Central memory CD8-positive, alpha-beta T cell (primary cell): Measurements from ENCODE around the gene TMPRSS11F.
"Not testable (repeated sequence)": the region's sequence is repeated elsewhere in the genome, so short reads cannot be mapped to it uniquely, and the experiment has no call there.

Experiments used
- ATAC-seq: fragments of 150-1000 bp; cut with Tn5 transposase; replicated peaks from 2 replicates; pipeline ENCODE4 v1.10.0; 2022; ENCODE audit warnings: mild to moderate bottlenecking, moderate FRiP score, moderate number of reproducible peaks; ENCODE audit not compliant: poor library complexity, severe bottlenecking; ENCODE audit errors: extremely low read depth
- DNase-seq, 2 donors: peaks; one replicate each; pipeline ENCODE4 v3.0.0; 2021; ENCODE audit warnings: low spot score in 2 of 2
- H3K27ac Mint-ChIP-seq: one replicate; pipeline ENCODE4 v1.8.0; 2022; ENCODE audit warnings: low read depth, mild to moderate bottlenecking, moderate library complexity, mixed read lengths
- H3K27me3 Mint-ChIP-seq: one replicate; pipeline ENCODE4 v1.8.0; 2022; ENCODE audit warnings: mixed read lengths
- H3K36me3 Mint-ChIP-seq: one replicate; pipeline ENCODE4 v1.8.0; 2022; ENCODE audit warnings: mild to moderate bottlenecking, moderate library complexity, mixed read lengths; ENCODE audit not compliant: insufficient read depth
- H3K4me1 Mint-ChIP-seq: one replicate; pipeline ENCODE4 v1.8.0; 2022; ENCODE audit warnings: mixed read lengths
- H3K4me3 Mint-ChIP-seq: one replicate; pipeline ENCODE4 v1.8.0; 2022; ENCODE audit warnings: mild to moderate bottlenecking, moderate library complexity, mixed read lengths
- H3K9me3 Mint-ChIP-seq: one replicate; pipeline ENCODE4 v1.8.0; 2022; ENCODE audit warnings: mixed read lengths

Gene TMPRSS11F

DNA sequence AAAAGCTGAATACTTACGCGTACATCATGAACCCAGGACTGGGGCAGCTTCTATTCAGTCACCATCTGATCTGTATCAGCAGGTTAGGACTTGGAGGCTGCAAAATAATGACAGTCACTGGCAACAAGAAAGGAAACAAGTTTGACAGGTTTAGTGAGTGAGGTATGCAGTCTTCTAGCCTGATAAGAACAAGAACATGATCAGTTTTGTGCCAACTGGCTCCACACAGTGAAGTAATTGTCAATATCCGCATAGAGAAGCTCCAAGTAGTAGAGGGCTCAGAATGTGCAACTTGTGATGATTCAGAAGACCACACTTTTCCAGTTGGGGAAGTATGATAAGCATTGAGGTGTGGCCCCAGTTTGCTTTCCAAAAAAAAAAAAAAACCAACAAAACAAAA lies at the start of gene TMPRSS11F:
TSS of gene TMPRSS11F (minus strand) at position 77 of the 400 bp plus-strand sequence. CDS start at position 28, 49 bp downstream.
- Mint-ChIP-seq H3K4me3 (no peak within 1 kb of the TSS), H3K4me1 (no peaks in the 10 kb centered on the region), H3K27me3 (no peaks in the 10 kb centered on the region), H3K27ac (no peak within 1 kb of the TSS), H3K36me3 (no peaks in the 10 kb centered on the region), H3K9me3 (peaks cover 4% of the 10 kb centered on the region)
- ATAC-seq, result no peak
- no peak for DNase-seq

DNA sequence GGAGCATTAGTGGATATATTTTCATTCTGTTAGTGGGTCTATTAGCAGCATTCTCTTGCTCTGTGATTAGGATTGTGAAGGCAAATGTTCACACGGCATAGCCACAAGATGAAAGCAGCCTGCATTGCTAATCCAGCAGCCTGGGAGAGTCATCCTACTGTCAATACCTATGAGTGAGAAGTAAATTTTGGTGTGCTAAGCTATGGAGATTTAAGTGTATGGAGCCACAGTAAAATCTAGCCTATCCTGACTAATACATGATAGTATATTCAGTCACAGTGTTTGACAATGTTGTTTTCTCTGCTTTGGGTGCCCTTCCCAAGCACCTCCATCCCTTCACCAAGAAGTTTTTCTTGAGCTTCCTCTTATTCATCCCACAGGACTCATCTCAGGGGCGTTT lies 47.2 kb upstream of the TMPRSS11F start:
- H3K27ac Mint-ChIP-seq, result no peak overlapping the region
- no peak for ATAC-seq
- peaks cover 1% of the 10 kb centered on the region for H3K36me3 Mint-ChIP-seq
- no peak overlapping the region for H3K4me3 Mint-ChIP-seq
- H3K9me3 Mint-ChIP-seq, result no peaks in the 10 kb centered on the region
- no peak for DNase-seq
- no peaks in the 10 kb centered on the region for H3K4me1 Mint-ChIP-seq
- peaks cover 8% of the 10 kb centered on the region for H3K27me3 Mint-ChIP-seq

DNA sequence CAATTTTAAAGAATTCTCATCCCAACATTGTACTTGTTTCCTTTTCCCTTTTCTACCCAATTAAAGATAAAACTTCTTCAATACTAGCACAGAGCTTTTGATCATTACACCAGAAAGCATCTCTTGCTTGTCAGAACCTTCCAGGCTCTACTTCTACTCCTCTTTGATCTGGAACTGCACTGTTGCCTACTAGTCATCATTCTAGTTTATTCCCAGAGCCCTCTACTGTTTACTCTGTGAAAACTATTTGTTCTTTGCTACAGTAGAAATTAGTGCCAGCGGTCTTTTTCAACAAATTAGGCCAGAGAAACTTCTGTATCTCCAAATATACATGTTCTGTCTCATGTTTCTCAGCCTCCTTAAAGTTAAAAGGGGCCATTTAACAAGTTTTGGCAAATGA lies 46.8 kb upstream of the TMPRSS11F start:
- H3K27me3 Mint-ChIP-seq, result peaks cover 8% of the 10 kb centered on the region
- ATAC-seq (no peak), DNase-seq (no peak)
- H3K4me1 Mint-ChIP-seq, result no peaks in the 10 kb centered on the region
- H3K36me3 Mint-ChIP-seq, result peaks cover 1% of the 10 kb centered on the region
- no peak overlapping the region for H3K27ac Mint-ChIP-seq
- no peak overlapping the region for H3K4me3 Mint-ChIP-seq
- no peaks in the 10 kb centered on the region for H3K9me3 Mint-ChIP-seq

DNA sequence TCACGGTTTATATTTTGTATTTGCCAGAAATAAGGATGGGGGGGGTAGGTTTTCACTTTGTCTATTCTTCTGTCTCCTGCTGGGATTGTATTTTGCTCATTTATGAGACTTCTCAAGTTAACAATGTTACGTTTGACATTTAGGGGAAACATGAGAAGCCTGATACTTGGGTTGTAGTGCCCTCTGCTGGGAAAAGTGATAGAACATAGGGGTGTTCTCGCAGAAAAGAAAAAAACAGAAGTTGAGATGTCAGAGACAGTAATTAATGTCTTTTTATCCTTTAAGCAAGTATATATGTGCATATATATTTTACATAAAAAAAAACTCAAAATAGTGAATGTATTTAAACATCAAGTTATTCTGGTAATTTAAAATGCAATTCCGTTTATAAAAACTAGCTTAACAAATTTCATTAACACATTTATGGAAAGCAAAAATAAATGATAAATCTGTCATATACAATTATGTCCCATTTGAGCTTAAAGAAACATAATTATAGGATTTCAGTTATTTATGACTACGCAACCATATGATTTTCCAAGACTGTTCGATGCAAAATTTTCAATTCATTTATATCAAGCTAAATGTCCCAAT lies 46.0 kb upstream of the TMPRSS11F start:
- ATAC-seq (no peak), DNase-seq (no peak)
- peaks cover 1% of the 10 kb centered on the region for H3K36me3 Mint-ChIP-seq
- no peaks in the 10 kb centered on the region for H3K9me3 Mint-ChIP-seq
- no peak overlapping the region for H3K27ac Mint-ChIP-seq
- H3K4me1 Mint-ChIP-seq, result no peaks in the 10 kb centered on the region
- H3K4me3 Mint-ChIP-seq, result no peak overlapping the region
- H3K27me3 Mint-ChIP-seq, result peaks cover 8% of the 10 kb centered on the region

DNA sequence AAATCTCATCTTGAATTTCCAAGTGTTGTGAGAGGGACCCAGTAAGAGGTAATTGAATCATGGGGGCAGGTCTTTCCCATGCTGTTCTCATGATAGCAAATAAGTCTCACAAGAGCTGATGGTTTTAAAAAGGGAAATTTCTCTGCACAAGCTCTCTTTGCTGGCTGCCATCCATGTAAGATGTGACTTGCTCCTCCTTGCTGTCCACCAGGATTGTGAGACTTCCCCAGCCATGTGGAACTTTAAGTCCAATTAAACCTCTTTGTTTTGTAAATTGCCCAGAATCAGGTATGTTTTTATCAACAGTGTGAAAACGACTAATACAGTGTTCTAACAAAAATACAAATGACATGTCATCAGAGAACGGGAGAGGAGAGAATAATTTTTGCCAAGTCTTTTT lies 44.7 kb upstream of the TMPRSS11F start:
- not testable (repeated sequence) for DNase-seq, H3K27me3 Mint-ChIP-seq, H3K4me1 Mint-ChIP-seq, H3K27ac Mint-ChIP-seq, ATAC-seq, H3K36me3 Mint-ChIP-seq, H3K4me3 Mint-ChIP-seq, H3K9me3 Mint-ChIP-seq

DNA sequence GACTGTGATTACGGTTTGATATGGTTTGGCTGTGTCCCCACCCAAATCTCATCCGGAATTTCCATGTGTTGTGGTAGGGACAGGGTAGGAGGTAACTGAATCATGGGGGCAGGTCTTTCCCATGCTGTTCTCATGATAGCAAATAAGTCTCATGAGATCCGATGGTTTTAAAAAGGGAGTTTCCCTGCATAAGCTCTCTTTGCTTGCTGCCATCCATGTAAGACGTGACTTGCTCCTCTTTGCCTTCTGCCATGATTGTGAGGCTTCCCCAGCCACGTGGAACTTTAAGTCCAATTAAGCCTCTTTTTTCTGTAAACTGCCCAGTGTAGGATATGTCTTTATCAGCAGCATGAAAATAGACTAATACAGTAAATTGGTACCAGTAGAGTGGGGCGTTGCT lies 42.5 kb upstream of the TMPRSS11F start:
- not testable (repeated sequence) for H3K27me3 Mint-ChIP-seq, H3K9me3 Mint-ChIP-seq, H3K27ac Mint-ChIP-seq, DNase-seq, ATAC-seq, H3K36me3 Mint-ChIP-seq, H3K4me1 Mint-ChIP-seq, H3K4me3 Mint-ChIP-seq

DNA sequence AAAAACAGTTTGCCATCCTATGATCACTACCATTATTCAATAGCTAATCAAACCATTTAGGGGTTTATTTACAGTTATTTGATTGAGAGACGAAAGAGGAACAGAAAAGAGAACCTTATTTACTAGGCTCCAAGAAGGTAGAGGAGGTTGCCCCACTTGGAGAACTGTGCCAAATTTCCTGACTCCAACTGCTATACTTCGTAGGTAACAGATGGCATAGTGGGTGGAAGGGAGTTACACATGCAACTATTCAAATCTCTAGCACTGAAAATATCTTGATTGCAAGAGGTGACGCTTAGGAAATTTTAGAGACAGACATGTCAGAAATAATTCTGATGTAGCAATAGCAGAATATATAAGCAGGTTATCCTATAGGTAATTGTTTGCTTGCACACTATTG lies 38.0 kb upstream of the TMPRSS11F start:
- ATAC-seq (no peak), DNase-seq (no peak)
- Mint-ChIP-seq H3K4me3 (no peak overlapping the region), H3K9me3 (no peaks in the 10 kb centered on the region), H3K27ac (no peak overlapping the region), H3K36me3 (no peaks in the 10 kb centered on the region), H3K27me3 (peaks cover 7% of the 10 kb centered on the region), H3K4me1 (no peaks in the 10 kb centered on the region)

DNA sequence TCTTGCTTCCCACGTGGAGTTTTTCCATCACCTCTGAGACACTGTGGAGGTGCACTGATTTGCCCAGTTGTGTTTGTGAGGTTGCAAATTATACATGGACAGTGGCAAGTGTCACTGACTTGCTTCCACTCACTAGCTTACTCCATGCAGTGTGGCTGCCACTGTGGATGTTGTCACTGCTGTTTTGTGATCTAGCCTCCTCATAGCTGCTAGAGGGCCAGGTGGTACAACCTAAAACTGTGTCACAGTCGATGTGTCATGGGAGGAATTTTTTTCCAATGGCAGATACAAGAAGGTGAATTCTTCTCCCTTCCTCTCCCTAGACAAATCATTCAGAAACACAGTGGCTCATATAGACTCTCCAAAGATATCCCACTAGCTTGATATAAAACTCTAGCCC lies 37.5 kb upstream of the TMPRSS11F start:
- peaks cover 2% of the 10 kb centered on the region for H3K27me3 Mint-ChIP-seq
- no peak overlapping the region for H3K27ac Mint-ChIP-seq
- H3K4me3 Mint-ChIP-seq, result no peak overlapping the region
- no peak for DNase-seq
- no peaks in the 10 kb centered on the region for H3K4me1 Mint-ChIP-seq
- H3K36me3 Mint-ChIP-seq, result no peaks in the 10 kb centered on the region
- H3K9me3 Mint-ChIP-seq, result no peaks in the 10 kb centered on the region
- no peak for ATAC-seq

DNA sequence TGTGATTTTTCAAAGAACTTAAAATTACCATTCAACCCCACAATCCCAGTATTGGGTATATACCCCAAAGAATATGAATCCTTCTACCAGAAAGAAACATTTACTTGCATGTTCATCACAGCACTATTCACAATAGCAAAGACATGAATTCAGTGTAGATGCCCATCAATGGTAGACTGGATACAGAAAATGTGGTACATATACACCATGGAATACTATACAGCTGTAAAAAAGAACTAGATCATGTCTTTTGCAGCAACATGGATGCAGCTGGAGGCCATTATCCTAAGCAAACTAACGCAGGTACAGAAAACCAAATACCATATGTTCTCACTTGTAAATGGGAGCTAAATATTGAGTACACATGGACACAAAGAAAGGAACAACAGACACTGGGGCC lies 34.1 kb upstream of the TMPRSS11F start:
- Mint-ChIP-seq H3K4me3 (no peak overlapping the region), H3K27me3 (peaks cover 10% of the 10 kb centered on the region), H3K27ac (no peak overlapping the region), H3K4me1 (no peaks in the 10 kb centered on the region), H3K36me3 (no peaks in the 10 kb centered on the region), H3K9me3 (peaks cover 4% of the 10 kb centered on the region)
- ATAC-seq, result no peak
- no peak for DNase-seq

DNA sequence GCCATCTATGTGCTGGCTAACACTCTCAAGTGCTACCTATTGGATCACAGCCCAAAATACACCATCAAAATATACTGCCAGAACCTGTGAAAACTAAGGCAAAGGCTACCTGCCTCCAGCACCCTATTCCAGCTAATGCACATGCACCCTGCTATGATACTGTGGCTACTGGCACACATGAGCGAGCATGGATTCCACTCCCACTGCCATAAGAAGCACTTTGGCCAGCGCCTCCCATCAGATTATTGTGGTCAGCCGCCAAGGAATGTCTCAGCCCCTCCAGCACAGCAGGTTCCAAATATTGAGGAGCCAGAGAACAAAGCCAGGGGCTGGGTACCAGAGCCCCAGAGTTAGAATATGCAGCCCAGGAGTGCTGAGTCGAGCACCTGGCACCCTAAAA lies 32.5 kb upstream of the TMPRSS11F start:
- peaks cover 4% of the 10 kb centered on the region for H3K9me3 Mint-ChIP-seq
- ATAC-seq (no peak), DNase-seq (no peak)
- no peaks in the 10 kb centered on the region for H3K4me1 Mint-ChIP-seq
- peaks cover 10% of the 10 kb centered on the region for H3K27me3 Mint-ChIP-seq
- H3K36me3 Mint-ChIP-seq, result no peaks in the 10 kb centered on the region
- H3K27ac Mint-ChIP-seq, result no peak overlapping the region
- H3K4me3 Mint-ChIP-seq, result no peak overlapping the region

DNA sequence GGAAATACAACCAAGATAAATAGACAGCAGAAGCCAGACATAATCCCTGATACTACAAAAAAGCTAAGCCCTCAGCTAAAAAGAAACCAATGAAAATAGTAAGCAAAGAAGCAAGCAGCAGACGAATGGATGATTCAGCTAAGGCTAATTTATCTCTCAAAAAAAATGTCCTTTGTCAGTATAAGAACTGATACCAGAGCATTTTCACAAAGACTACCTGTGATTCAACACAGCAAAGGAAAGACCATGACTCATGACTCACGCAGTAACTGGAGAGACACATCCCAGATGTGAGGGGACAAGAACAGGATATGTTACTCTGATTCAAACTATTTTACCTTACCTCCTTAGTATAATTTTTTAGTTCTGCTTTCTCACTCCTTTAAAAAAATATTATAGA lies 22.7 kb upstream of the TMPRSS11F start:
- DNase-seq (no peak), ATAC-seq (no peak)
- no peaks in the 10 kb centered on the region for H3K27me3 Mint-ChIP-seq
- H3K4me3 Mint-ChIP-seq, result no peak overlapping the region
- no peak overlapping the region for H3K27ac Mint-ChIP-seq
- H3K9me3 Mint-ChIP-seq, result peaks cover 3% of the 10 kb centered on the region
- no peaks in the 10 kb centered on the region for H3K4me1 Mint-ChIP-seq
- no peaks in the 10 kb centered on the region for H3K36me3 Mint-ChIP-seq

DNA sequence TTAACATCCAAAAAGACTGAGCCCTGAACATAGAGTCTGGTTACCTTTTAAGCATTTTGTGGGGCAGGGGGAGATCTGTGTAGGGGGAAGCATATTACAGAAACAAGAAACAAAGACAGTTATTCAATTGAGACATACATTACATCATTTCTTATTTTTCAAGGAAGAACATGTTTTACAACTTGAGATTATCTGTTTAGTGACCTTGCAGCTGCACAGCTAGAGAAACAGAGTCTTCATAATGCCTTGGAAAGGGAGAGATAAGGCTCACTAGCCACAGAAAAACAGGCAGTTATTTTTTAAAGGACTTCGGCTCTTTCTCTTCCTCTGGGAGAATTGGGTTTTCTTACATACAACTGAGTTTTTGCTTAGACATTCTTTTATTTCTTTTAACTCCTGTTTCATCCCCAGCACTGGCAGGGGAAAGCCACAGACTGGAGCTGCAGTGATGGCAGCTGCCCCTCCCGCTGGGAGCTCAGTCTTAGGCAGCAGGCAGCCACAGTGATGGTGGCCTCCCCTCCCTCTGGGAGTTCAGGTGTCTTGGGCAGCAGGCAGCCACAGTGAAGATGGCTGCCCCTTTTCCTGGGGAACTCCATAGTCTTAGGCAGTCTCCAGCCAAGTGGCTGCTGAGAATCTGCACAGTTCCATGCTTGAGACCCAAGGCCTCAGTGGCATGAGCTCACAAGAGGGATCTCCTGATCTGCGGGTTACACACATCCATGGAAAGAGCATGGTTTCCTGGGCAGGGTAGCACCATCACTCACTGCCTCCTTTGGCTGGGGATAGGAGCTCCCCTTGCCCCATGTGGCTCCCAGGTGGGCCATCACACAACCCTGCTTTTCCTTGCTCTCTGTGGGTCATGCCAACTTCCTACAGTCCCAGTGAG lies 19.4 kb upstream of the TMPRSS11F start:
- H3K4me1 Mint-ChIP-seq, result no peaks in the 10 kb centered on the region
- no peak for ATAC-seq
- H3K36me3 Mint-ChIP-seq, result no peaks in the 10 kb centered on the region
- peaks cover 6% of the 10 kb centered on the region for H3K9me3 Mint-ChIP-seq
- DNase-seq, result no peak
- no peaks in the 10 kb centered on the region for H3K27me3 Mint-ChIP-seq
- no peak overlapping the region for H3K27ac Mint-ChIP-seq
- no peak overlapping the region for H3K4me3 Mint-ChIP-seq

DNA sequence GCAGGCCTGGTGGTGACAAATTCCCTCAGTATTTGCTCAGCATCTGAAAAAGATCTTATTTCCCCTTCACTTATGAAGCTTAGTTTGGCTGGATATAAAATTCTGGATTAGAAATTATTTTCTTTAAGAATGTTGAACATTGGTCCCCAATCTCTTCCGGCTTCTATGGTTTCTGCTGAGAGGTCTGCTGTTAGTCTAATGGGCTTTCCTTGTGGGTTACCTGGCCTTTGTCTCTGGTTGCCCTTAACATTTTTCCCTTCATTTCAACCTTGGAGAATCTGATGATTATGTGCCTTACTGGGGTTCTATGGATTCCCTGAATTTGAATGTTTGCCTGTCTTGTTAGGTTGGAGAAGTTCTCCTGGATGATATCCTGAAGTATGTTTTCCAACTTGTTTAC lies 17.4 kb upstream of the TMPRSS11F start:
- Mint-ChIP-seq H3K36me3 (no peaks in the 10 kb centered on the region), H3K9me3 (peaks cover 6% of the 10 kb centered on the region), H3K4me3 (no peak overlapping the region), H3K27me3 (no peaks in the 10 kb centered on the region), H3K27ac (no peak overlapping the region), H3K4me1 (no peaks in the 10 kb centered on the region)
- DNase-seq, result no peak
- no peak for ATAC-seq
